ENCODE measurements around the gene SCAP. TPM values are rescaled to one million over a fixed set of nuclear protein-coding genes. Genes with fewer than 3 reads are reported as not detected.

SCAP gene
- total and polyA plus RNA-seq, 7 donors = 18.9 to 47.5 (median 34.7) TPM

DNA sequence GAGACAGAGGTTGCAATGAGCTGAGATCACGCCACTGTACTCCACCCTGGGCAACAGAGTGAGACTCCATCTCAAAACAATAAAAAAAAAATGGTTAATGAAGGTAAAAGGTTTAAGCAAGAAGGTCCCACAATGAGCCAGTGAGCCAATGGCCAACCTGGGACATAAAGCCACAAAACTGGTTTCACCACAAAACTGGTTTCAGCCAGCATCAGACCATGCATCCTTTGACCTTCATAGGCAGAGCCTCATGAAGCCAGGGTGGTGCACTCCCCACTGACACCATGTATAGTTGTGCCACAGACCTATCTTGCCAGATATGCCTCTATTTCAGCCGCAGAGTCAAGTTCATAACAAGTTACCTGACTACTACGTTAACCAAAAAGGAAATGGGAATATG lies 41.9 kb downstream of the SCAP start:
- ATAC-seq (no peak), DNase-seq (no peak)
- TF ChIP-seq, protein P1, sequence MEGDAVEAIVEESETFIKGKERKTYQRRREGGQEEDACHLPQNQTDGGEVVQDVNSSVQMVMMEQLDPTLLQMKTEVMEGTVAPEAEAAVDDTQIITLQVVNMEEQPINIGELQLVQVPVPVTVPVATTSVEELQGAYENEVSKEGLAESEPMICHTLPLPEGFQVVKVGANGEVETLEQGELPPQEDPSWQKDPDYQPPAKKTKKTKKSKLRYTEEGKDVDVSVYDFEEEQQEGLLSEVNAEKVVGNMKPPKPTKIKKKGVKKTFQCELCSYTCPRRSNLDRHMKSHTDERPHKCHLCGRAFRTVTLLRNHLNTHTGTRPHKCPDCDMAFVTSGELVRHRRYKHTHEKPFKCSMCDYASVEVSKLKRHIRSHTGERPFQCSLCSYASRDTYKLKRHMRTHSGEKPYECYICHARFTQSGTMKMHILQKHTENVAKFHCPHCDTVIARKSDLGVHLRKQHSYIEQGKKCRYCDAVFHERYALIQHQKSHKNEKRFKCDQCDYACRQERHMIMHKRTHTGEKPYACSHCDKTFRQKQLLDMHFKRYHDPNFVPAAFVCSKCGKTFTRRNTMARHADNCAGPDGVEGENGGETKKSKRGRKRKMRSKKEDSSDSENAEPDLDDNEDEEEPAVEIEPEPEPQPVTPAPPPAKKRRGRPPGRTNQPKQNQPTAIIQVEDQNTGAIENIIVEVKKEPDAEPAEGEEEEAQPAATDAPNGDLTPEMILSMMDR (IDR thresholded peaks at IDR 0.05) = no peak
- WGBS, 3 donors = 95 to 99% (median 96%) methylated on average over 3 of the region's 3 CpGs
- Histone ChIP-seq H3K36me3 (ENCODE audit: insufficient read depth in 1 of 2, low read depth in 1 of 2) (peaks cover 5 to 68% of the 10 kb centered on the region in 2 donors), H3K27ac (no peak overlapping the region), H3K9me3 (no peaks in the 10 kb centered on the region), H3K27me3 (ENCODE audit: insufficient read depth in 3 of 3, low read length in 2 of 3) (no peaks in the 10 kb centered on the region), H3K4me1 (no peaks in the 10 kb centered on the region), H3K4me3 (no peak overlapping the region)
- intact Hi-C loops (cut with DNase I) = no loop called here

DNA sequence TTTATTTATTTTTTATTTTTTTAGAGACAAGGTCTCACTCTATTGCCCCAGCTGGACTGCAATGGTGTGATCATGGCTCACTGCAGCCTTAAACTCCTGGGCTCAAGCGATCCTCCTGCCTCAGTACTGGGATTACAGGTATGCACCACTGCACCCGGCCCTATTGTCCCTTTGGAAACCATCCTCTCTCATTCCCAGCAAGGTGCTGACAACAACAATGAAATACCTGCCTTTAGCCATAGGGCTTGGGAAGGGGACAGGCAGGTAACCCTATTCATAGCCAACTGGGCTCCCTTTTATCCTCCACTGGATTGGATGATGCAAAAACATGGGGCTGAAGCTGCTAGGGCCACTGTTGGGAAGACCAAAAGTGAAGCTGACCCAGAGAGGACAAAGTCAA lies 43.1 kb downstream of the SCAP start:
- TF ChIP-seq, protein P1 (IDR thresholded peaks at IDR 0.05) = no peak
- H3K9me3 ChIP-seq = no peaks in the 10 kb centered on the region
- WGBS, 3 donors = 93 to 96% (median 96%) methylated on average over 2 of the region's 2 CpGs
- H3K27ac ChIP-seq = no peak overlapping the region
- ATAC-seq (no peak), DNase-seq (no peak)
- H3K4me1 ChIP-seq = no peaks in the 10 kb centered on the region
- intact Hi-C loops (cut with DNase I) = no loop called here
- H3K27me3 ChIP-seq (ENCODE audit: insufficient read depth in 3 of 3, low read length in 2 of 3) = no peaks in the 10 kb centered on the region
- peaks cover 5 to 68% of the 10 kb centered on the region in 2 donors for H3K36me3 ChIP-seq (ENCODE audit: insufficient read depth in 1 of 2, low read depth in 1 of 2)
- H3K4me3 ChIP-seq = no peak overlapping the region

DNA sequence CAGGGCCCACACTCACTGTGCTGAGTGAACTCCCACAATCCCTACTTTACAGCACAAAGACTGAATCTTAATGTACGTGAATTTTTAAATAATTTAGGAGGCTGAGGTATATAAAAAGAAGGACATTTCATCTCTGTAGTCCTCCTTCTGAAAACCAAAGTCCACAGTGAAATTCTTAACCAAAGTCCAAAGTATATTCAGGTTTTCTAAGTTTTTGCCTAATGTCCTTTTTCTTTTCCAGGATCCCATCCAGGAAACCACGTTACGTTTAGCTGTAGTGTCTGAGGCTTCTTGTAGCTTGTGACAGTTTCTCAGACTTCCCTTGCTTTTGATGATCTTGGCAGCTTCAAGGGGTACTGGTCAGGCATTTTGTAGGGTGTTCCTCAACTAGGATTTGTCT lies 44.5 kb downstream of the SCAP start:
- Histone ChIP-seq H3K27ac (no peak overlapping the region), H3K36me3 (ENCODE audit: insufficient read depth in 1 of 2, low read depth in 1 of 2) (peaks cover 7 to 80% of the 10 kb centered on the region in 2 donors), H3K27me3 (ENCODE audit: insufficient read depth in 3 of 3, low read length in 2 of 3) (no peaks in the 10 kb centered on the region), H3K4me3 (no peak overlapping the region), H3K4me1 (no peaks in the 10 kb centered on the region), H3K9me3 (no peaks in the 10 kb centered on the region)
- 72 to 90% (median 80%) methylated on average over 3 of the region's 3 CpGs for WGBS, 3 donors
- TF ChIP-seq, protein P1 (IDR thresholded peaks at IDR 0.05) = no peak
- no peak for DNase-seq
- intact Hi-C loops (cut with DNase I) = no loop called here
- no peak for ATAC-seq

DNA sequence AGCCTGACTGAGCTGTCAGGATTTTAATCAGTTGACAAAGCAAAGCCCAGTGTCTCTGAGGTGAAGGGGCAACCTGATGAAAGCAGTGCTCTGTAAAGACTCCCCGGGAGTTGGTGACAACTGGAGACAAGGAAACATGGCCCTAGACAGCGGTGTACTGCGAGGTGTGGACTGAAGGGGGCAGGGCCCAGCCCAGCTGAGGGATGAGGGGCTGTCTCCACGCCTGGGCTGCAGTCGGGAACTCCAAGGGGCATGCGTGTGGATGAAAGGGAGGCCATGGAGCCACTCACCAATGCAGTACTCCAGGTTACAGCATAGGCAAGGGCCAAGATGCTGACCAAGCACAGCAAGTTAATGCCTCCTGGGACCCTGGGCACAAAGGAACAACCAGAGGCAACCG lies 45.1 kb downstream of the SCAP start:
- Histone ChIP-seq H3K4me3 (no peak overlapping the region), H3K4me1 (no peaks in the 10 kb centered on the region), H3K27me3 (ENCODE audit: insufficient read depth in 3 of 3, low read length in 2 of 3) (no peaks in the 10 kb centered on the region), H3K36me3 (ENCODE audit: insufficient read depth in 1 of 2, low read depth in 1 of 2) (peaks cover 7 to 86% of the 10 kb centered on the region in 2 donors), H3K9me3 (no peaks in the 10 kb centered on the region), H3K27ac (no peak overlapping the region)
- WGBS, 3 donors = 89 to 92% (median 90%) methylated on average over 7 of the region's 7 CpGs
- peak in 1 of 2 donors; percentile 38 for DNase-seq
- TF ChIP-seq, protein P1 (IDR thresholded peaks at IDR 0.05) = no peak
- no peak for ATAC-seq
- intact Hi-C loops (cut with DNase I) = no loop called here
